Stimulated activated CD8-positive, alpha-beta memory T cell treated with anti-CD3 and anti-CD28 coated beads, Interleukin-4, amount 100 ng/mL, for 4 hours (primary cell): ENCODE results near the gene GGA1.
A peak's percentile ranks its signal among the peaks of the same experiment; 100 is the strongest.
"Not testable (repeated sequence)": the region's sequence is repeated elsewhere in the genome, so short reads cannot be mapped to it uniquely, and the experiment has no call there.

ENCODE experiments used
- DNase-seq, 2 donors: peaks; one replicate each; pipeline ENCODE4 v3.0.0-alpha.2; 2020; ENCODE audit warnings: low read depth in 2 of 2, low spot score in 1 of 2

The GGA1 gene

DNA sequence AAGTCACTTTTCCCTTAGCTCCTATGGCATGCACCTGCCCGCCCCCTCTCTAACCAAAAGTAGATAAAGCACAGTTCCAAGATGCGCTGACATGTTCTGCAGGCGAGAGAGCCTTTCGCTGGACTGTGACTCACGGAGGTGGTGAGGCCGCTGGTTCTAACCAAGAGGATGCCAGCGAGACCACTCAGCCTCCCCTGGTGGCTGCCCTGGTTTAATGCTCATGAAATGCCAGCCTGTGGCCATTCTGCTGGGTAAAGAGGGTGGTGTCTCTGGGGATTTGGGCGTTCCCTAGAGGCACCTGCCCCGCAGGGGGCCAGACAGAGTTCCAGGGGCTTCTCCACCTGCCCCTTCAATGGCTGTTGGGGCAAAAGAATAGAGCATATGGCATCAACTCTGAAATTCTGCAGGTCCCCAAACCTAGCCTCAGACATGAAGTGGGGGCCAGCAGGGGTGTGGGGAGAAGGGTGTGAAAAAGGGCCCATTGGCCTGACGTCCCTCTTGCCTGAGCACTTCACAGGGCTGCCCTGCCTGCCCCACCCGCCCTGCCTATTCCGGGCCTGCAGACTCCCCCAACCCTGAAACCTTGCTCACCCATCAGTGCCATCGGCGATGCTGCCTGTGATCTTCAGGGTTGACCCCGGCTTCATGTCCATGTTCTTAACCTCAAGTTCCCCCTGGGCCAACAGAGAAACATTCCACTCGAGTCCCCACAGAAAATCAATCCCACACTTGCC is 37.2 kb upstream of the GGA1 start:
- no peak for DNase-seq

DNA sequence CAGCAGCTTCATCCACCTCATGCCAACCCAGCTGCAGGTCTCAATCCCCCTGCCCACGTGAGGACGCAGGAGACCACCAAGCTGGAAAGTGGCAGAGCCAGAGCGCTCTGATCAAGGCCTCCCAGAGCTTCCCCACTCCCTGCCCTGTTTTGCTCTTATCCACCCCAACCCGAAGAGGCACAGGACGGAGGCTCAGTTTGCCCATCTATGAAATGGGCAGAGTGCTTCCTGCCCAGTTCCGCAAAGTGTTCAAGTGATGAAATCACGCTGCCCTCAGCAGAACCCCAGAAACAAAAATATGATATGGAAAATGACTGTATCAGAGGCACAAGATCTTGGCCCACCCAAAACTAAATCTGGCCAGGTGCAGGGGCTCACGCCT is 36.7 kb upstream of the GGA1 start:
- DNase-seq: no peak

DNA sequence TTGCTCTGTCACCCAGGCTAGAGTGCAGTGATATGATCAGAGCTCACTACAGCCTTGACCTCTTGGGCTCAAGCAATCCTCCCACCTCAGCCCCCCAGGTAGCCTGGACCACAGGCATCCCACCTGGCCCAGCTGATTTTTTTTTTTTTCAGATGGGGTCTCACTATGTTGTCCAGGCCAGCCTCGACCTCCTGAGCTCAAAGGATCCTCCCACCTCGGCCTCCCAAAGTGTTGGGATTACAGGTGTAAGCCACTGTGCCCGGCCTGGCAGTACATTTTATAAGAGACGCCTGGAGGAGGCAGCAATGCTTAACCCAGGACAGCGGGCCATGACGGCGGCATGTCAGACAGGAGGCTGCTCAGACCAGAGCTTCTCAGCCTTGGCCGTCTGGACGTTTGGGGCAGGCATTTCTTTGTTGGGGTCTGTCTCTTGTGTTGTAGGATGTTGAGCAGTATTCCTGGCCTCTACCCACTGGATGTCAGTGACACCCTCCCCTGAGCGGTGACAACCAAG is 33.1 kb upstream of the GGA1 start:
- DNase-seq: no peak

DNA sequence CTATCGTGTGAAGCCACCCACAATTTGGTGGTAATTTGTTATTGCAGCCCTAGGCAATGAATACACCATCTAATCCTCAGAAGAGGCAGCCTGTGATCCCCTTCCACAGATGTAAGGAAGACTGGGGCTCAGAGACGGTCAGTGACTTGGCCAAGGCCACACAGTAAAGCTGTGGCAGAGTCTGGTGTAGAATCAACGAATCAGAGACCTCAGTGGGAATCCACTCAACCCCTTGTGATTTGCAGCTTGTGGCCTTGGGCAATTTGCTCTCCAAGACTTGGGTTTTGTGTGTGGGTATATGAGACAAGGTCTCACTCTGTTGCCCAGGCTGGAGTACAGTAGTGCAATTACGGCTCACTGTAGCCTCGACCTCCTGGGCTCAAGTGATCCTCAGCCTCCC is 30.6 kb upstream of the GGA1 start:
- no peak for DNase-seq

DNA sequence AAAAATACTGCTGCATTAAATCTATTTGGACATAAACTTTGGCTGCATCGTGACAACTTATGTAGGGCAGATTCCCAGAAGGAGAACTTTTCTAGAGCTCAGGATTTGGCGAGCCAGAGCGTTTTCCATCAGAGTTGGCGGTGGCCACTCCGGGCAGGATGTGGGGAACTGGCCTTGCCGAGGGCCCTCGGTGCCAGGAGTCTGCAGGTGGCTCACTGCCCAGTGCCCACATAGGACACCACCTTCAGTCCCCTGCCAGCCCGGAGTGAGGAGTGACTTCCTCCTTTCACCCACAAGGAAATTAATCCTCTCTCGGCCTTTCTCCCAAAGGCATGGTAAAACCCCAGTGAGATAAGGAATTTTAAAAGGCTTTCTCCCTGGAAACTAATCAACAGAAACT is 27.1 kb upstream of the GGA1 start:
- DNase-seq: no peak

DNA sequence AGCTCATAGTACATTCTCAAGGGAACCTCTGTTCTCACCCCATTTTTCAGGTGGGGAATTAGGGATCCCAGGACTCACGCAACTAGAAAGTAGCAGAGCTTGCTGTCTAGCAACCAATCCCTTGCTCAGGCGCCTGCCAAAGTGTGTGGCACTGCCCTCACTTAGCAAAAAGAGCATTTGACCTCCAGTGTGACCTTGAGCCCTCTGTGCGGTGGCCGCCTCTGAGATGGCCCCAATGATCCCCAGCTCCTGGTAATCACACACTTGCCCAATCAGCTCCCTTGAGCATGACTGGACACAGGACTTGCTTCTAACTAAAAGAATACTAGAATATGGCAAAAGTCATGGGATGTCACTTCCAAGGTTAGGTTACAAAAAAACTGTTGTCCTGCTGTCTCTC is 26.1 kb upstream of the GGA1 start:
- no peak for DNase-seq

DNA sequence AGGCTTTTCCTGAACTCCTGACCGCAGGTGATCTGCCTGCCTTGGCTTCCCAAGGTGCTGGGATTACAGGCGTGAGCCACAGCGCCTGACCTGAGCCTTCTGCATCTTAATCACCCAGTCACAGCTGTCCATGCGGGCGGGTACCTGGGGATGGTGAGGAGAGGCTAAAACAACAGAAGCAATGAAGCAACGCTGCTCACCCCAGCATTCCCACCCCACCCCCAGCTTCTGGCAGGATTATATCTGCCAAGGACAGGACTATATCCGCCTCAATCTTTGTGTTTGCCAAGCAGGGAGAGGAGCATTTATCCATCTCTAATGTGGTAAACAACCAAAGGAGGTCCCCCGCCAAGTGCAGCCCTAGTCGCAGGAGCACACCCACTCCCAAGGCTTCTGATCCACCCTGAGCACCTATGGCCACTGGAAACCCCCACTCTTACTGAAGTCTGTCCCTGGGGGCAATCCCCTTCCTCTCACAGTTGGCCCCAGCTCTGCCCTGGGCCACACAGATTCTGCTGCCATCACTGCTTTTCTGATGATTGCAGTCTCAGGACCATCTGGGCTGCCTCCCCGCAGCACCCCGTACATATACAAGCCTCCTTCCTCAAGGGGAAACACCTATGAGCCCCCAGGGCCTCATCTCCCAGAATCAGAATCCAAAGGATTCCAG is 20.0 kb upstream of the GGA1 start:
- DNase-seq: no peak

DNA sequence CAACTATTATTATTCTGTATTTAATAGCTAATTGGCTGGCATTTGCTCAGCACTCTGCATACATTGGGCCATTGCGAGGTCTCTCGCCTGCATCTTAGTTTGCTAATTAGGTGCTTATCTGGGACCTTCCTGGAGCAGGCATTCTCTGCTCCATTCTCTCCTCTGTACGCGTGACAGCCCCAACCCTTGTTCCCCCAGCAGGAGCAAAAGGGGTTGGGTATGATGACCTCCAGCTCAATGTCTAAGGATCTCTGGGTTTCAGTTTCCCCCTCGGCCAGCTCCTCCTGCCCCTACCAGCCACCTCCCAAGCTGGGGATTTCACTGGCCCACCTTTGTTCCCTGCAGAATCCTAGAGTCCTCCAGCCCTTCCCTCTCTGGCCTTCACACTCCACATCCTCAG is 19.0 kb upstream of the GGA1 start:
- no peak for DNase-seq

DNA sequence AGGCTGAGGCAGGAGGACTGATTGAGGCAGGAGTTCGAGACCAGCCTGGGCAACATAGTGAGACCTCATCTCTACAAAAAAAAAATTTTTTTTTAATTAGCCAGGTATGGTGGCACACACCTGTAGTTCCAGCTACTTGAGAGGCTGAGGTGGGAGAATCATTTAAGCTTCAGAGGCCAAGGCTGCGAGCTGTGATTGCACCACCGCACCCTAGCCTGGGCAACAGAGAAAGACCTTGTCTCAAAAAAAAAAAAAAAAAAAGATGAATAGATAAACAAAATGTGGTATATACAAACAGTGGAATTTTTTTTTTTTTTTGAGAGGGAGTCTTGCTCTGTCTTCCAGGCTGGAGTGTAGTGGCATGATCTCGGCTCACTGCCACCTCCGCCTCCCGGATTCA is 17.6 kb upstream of the GGA1 start:
- DNase-seq: not testable (repeated sequence)

DNA sequence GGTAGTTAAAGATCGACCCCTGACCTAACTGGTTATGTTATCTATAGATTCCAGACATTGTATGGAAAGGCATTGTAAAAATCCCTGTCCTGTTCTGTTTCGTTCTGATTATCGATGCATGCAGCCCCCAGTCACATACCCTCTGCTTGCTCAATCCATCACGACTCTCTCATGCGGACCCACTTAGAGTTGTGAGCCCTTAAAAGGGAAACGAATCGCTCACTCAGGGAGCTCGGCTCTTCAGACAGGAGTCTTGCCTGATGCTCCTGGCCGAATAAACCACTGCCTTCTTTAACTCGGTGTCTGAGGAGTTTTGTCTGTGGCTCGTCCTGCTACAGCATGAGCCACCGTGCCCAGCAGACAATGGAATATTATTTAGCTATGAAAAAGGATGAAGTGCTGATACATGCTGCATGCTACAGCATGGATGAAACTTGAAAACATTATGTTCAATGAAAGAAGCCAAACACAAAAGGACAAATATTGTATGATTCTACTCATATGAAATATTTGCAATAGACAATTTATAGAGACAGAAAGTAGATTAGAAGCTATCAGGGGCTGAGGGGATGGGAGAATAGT is 16.7 kb upstream of the GGA1 start:
- no peak for DNase-seq

DNA sequence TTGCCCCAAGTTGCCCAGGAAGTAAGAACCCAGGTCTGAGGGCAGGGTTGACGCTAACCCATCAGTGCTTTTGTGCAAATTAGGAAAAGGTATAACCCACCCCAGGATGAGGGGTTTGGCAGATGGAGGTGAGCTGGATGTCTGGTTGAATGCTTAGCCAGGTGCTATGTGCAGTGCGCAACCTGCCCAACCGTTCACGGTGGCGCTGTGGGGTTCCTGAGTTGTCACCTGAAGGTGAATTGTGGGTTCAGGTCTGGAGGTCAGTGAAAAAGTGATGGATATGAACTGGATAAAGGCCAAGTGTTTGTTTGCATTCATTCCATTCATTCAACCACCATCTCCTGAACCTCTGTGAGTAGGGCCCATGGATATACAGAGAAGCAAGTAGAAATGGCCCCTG is 14.4 kb upstream of the GGA1 start:
- no peak for DNase-seq

DNA sequence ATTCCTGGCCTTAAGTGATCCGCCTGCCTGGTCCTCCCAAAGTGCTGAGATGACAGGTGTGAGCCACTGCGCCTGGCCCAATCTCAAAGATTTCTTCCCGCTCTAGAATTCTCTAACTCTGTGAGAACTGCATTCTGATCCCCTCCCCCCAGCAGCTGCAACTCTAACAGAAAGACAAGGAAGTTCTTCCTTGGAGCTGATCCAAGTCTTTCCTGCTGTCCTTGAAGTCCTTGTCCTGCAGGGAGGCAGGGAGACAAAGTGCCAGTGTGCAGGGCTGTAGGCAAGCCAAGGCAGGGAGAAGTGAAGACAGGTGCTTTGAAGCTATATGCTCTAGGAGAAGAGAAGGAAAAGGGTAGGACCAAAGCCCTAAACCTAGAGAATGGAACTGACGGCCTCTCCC is 9.5 kb upstream of the GGA1 start:
- DNase-seq: no peak

DNA sequence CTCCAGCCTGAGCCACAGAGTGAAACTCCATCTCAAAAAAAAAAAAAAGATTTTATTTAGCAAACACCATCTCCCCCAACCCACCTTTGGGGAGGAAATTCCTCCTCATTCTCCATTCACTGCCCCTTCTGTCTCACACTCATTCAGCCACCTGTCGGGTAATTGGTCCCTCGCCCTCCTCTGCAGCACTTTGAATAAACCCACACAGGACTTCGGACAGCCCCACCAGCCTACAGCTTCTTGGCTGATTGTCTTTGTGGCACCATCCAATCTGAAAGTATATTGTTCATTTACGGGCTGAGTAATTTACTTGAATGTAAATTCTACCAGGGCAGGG is 7.5 kb upstream of the GGA1 start:
- no peak for DNase-seq

DNA sequence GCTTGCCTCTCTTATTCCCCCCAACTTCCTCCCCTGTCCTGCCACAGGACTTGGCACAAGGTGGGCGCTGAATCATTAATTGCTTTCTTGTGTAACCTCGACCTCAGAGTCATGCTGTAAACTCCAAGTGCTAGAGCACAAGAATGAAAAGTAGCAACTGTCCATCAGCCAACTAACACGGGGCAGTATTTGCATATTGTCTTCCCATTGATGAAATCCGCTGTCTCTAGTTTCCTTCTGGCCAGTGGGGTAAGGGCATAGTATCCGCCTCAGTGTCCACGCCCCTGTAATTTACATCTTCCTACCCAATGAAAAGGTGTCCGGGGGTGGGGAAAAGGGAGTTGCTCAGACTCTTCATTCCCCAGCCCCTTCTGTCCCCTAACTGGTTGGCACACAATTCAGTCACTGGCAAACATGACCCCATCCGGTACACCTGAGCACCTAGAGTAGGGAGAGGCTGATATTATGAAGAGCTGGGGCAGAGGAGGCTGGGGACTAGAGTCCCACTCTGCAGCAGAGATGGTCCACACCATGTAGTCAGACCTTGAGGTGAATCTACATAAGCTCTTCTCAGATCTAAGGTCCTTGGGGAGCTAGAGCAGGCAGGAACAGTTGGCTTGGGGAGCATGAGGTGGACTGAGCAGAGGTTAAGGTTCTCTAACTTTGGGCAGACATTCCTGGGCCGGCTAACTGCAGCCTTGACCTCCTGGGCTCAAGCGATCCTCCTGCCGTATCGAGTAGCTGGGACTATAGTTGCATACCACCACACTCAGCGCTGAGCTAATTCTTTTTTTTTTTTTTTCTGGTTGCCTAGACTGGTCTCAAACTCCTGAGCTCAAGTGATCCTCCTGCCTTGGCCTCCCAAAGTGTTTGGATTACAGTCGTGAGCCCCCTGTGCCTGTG is 6.8 kb upstream of the GGA1 start:
- DNase-seq: no peak

DNA sequence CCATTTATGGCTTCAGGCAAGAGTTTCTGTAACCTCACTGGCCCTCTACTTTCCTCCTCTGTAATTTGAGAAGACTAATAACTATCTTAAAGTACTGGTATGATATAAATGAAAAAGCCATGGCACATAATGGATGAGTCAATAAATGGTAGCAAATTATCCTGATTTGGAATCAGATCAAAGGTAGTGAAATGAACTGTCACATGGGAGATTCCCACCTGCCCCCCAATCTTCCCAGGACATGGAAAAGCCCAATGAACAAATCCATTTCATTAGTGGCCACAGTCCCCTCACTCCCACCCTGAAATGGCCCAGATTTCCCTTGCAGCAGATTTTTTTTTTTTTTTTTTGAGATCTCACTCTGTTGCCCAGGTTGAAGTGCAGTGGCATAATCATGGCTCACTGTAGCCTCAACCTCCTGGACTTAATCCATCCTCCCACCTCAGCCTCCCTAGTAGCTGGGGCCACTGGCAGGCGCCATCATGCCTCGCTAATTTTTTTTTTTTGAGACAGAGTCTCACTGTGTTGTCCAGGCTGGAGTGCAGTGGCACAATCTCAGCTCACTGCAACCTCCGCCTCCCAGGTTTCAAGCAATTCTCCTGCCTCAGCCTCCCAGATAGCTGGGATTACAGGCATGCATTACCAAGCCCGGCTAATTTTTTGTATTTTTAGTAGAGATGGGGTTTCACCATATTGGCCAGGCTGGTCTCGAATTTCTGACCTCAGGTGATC is 5.9 kb upstream of the GGA1 start:
- DNase-seq: not testable (repeated sequence)

DNA sequence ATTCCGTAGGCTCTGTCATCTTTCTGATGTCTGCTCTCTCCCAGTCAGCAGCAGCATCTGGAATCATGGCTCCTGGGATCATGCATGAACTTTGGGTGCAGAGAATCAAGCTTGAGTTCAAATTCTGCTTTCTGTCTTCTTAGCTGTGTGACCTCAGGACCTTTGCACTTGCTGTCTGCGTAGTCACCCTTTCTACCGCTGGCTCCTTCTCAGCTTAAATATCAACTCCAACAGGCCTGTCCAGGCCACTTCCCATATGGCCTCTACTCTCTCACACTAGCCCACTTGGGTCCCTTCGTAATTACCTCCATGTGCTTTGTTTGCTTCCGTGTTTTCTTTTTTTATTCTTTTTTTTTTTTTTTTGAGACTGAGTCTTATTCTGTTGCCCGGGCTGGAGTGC is 4.6 kb upstream of the GGA1 start:
- DNase-seq: no peak

DNA sequence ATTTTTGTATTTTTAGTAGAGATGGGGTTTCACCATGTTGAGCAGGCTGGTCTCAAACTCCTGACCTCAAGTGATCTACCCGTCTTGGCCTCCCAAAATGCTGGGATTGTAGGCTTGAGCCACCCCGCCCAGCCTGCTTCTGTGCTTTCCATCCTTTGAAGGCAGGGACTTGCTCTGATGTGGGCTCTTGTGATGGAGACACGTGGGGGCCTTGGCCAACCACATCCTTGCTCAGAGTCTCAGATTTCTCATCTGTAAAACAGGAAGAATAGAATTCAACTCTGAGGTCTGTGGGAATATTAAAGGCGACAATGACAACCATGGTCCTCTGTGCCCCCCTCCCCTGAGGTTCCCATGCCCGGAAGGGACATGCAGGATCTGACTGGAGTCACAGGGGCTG is 3.8 kb upstream of the GGA1 start:
- peak in 1 of 2 donors; percentile 18 for DNase-seq

DNA sequence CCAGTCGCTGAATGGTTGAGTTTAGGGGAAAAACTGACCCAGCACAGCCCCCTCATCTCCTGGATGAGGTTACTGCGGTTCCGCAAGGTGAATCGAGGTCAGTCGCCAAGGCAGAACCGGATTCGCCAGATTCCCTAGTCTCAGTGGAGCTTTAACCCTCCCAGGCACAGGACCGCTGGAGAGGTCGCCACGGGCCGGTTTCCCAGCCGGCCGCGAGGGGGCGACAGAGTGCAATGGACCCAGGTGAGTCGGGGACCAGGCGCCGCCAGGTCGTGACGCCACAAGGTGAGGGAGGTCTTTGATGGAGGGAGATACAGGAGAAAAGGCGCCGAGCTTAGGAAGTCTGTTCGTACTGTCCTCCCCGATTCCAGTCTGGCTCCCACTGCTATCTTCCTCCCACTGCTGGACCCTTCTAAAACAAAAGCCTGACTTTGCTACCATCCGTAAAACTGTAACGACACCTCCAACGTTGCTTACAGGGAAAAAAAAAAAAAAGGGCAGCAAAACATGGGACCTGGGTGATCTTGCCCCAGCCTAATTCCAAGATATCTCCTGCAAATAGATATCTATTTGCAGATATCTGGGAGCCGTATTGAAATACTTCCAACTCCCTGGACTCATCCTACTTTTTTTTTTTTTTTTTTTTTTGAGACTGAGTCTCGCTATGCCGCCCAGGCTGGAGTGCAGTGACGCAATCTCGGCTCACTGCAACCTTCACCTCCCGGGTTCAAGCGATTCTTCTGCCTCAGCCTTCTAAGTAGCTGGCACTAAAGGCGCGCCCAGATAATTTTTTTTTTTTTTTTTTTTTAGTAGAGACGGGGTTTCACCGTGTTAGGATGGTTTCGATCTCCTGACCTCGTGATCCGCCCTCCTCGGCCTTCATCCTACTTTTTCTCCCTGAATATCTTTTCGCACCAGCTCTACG is 1.4 kb upstream of the GGA1 start:
- DNase-seq: peak; percentile 75 to 85

DNA sequence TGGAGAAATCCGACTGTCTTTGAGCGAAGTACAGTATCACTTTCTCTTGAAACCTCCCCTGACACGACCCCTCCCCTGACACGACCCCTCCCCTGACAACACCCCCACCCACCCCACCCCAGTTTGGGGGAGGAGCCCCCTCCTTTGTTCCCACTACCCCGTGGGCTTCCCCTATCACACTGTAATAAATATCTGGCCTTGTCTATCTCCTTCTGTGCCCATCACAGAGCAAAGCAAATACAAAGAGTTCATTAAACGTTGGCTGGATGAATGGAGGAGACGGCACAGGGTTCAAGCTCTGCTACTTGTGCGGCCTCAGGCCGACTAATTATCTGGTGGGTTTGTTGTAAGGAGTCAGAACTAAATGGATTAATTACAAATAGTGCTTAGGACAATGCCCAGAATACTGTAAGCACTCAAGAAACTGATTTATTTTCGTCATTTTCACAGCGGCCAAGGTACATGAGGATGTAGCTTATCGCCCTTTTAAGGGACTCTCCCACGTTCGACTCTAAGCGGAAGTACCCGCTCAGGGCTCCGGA is 628 bp upstream of the GGA1 start:
- no peak for DNase-seq
